ENCODE data around the gene PROX2.

DNA sequence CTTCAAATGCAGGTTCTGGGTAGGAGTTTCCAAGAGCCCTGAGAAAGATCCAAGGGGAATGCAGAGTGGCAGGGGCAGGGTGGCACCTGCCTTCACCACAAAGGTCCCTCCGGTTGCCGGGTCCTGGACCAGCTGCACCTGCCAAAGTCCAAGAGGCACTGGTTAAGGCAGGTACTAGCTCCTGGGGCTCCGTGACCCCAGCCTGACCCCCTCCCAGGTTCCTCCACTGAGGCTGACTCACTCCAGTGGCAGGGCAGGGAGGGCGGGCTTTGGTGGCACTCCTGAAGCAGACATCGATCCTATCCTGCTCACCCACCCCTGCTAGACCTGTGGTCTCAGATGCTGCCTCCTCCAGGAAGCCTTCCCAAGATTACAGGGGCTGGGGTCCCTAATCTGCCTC is 35.8 kb upstream of the PROX2 start:
- TF ChIP-seq, protein P1, sequence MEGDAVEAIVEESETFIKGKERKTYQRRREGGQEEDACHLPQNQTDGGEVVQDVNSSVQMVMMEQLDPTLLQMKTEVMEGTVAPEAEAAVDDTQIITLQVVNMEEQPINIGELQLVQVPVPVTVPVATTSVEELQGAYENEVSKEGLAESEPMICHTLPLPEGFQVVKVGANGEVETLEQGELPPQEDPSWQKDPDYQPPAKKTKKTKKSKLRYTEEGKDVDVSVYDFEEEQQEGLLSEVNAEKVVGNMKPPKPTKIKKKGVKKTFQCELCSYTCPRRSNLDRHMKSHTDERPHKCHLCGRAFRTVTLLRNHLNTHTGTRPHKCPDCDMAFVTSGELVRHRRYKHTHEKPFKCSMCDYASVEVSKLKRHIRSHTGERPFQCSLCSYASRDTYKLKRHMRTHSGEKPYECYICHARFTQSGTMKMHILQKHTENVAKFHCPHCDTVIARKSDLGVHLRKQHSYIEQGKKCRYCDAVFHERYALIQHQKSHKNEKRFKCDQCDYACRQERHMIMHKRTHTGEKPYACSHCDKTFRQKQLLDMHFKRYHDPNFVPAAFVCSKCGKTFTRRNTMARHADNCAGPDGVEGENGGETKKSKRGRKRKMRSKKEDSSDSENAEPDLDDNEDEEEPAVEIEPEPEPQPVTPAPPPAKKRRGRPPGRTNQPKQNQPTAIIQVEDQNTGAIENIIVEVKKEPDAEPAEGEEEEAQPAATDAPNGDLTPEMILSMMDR (IDR thresholded peaks at IDR 0.05; ENCODE audit: low read depth, low read length): no peak
- TF ChIP-seq POLR2A (IDR thresholded peaks at IDR 0.05; ENCODE audit: extremely low read depth, insufficient read length) (no peak), MYC (IDR thresholded peaks at IDR 0.05; ENCODE audit: low read depth, low read length) (no peak)

Measured in NB4 (cell line).